GM18526 (cell line): ENCODE data around the gene ALX4.

Source experiments
- POLR2A ChIP-seq: IDR thresholded peaks from 3 replicates; pipeline ENCODE4 v1.6.1; 2011; ENCODE audit not compliant: insufficient read length; ENCODE audit errors: extremely low read depth

ALX4 gene

DNA sequence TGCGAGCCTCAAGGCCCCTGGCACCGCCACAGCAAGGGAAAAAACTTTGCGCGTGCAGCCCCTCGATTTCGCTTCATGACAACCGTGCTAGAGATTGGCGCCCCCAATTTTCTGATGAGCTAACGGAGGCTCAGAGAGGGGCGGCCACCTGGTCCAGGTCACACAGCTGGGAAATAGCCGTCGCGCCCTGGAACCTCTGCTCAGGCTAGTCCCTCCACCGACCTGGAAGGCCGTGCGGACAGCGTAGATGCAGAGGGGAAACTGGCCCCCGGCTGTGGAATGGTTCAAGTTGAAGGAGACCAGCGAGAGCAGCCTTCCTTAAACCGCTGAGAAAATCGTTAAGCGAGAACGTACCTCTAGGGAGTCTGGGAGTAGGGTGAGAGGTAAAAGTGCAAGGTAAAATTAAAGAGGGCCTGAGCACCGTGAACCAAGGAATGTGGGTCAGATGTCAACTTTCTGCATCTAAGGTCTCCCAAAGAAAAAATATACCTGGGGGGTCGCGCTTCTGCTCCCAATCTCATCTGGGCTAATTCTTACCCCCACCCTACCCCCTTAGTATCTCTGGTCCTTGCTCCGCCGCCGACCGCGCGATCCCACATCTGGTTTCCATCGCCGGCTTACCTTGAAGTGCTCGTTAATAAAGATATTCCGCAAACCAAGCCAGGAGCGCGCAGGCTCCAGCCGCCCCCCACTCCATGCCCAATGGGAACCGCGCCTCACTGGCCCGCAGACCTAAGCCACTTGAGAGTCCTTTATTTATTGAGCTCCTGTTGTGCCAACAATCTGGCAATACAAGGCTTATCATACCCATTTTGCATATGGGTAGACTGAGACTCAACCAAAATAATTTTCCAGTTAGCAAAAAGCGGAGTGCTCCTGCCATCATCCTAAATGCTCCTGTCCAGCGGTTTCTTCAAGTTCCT lies 1.7 kb upstream of the ALX4 start:
- no peak for TF ChIP-seq POLR2A

DNA sequence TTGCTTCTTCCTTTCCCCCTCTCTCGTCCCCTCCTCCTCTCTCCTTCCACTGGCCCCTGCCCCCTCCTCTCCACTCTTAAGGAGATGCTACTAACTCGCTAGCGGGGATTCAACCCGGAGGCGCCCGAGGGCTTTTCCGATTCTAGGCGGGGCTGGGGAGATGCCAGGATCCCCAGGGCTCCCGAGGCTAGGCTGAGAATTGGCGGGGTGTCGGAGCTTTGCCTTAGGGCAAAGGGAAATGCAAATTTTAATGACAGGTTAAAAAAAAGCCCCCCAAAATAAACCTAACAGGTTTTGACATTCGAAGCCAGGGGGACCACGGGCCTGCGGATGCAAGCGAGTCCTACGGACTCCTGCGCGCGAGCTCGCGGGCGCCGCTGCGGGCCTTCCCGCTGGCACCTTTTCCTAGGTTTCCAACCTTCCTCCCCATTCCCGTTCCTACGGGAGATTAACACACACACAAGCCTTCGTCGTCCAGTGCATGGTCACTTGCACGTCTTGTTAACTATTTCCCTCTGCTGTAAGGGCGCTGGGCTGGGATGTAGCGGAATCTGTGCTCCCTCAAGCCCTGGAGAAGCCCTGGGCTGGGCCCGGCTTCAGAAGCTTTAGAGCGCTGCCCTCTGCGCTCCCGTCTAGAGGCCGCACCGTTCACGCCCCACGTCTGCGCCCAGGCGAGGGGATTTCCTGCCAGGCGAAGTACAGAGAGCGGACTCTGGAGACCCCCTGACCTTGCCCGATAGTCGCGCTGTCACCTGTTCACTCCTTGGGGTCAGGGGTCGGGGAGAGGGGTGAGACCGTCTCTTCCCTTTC lies 729 bp upstream of the ALX4 start:
- TF ChIP-seq POLR2A: no peak

DNA sequence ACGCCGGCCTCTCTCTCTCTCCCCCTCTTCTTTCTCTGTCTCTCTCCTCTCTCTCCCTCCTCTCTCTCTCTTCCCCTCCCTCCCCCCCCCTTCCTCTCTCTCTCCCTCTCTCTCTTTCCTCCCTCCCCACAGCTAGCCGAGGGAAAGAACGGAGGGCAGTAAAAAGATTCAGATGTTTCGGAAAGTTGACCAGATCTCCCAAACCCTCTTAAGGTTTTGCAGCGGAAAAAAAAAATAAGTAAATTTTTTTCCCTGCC lies 195 bp upstream of the ALX4 start:
- no peak for TF ChIP-seq POLR2A

DNA sequence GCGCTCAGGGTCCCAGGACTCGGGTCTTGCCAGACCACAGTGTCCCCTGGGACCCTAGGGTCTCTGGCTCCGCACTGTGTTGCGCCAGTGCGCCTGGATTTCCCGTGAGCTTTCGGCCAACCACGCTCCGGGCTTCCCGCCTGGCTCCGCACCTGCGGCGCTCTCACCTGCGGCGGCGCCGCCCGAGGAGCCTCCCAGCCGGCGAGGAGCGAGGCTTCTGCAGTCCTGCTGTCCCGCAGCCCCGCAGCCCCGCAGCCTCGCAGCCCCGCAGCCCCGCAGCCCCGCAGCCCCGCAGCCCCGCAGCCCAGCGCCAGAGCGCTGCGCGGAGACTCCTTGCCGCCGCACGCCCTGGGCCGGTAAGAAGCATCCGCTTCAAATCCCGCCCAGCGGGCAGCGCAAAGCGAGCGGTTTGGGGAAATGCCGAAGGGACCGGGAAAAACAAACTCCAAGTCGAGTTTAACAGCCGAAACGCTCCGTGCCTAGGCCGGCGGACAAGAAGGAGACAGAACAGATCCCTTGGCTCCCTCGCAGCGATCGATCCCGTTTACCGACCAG lies 939 bp downstream of the ALX4 start:
- TF ChIP-seq POLR2A: no peak

GRCh38 chr11:44308256-44308922 lies 1.6 kb downstream of the ALX4 start:
- no peak for TF ChIP-seq POLR2A

GRCh38 chr11:44307340-44308099 lies 2.4 kb downstream of the ALX4 start:
- TF ChIP-seq POLR2A: no peak

- no peak for TF ChIP-seq POLR2A
These were observed 3.1 kb downstream of the ALX4 start for GRCh38 chr11:44306918-44307244.

GRCh38 chr11:44306052-44306917 lies 3.7 kb downstream of the ALX4 start:
- TF ChIP-seq POLR2A: no peak

- TF ChIP-seq POLR2A: no peak
These were observed 4.4 kb downstream of the ALX4 start for GRCh38 chr11:44305470-44306051.

- TF ChIP-seq POLR2A: no peak
These were observed 4.9 kb downstream of the ALX4 start for GRCh38 chr11:44305026-44305469.

DNA sequence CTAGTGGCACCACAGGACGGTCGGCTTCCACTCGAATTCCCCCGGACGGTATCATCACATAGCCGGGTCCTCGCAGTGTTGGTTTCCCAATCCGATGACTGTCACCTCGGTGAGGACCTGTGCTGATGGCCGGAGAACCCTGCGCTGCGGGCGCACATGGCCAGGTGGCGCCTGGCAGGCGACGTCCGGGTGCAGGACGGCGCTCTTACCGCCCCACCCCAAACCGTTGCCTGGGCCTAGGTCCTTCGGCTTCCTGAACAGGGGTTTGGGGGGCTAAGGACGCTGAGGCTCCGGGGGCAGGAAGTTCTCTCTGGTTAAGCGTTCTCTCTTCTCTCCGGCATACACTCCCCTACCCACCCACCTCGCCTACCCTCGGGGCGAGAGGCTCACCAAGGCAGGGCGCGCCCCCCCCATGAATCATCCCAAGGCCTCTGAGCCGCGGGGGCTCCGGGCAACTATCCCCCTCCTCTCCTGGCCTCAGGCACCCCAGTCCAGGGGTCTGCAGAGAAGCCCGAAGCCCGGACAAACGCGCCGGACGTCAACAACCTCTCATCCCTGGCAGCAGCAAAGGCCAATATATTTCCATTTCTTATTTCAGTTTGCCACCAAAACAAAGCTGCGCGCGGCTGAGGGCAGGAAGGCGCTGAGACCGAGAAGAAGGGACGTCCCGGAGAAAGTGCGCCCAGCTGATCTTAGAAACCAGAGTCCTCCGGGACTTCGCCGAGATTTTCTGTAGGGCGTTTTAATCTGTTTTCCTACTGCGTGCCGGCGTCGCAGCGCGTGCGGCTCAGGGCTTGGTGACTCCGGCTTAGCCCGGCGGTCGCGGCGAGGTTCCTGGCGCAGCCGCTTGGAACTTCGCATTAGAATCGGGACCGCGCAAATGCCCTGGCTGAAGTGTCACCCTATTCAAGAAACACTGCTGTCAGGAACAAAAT lies 5.6 kb downstream of the ALX4 start:
- no peak for TF ChIP-seq POLR2A

- no peak for TF ChIP-seq POLR2A
These were observed 6.5 kb downstream of the ALX4 start for GRCh38 chr11:44303401-44303938.
